CD4-positive, alpha-beta T cell (primary cell): ENCODE results near the gene SFTPB. TPM values are rescaled to one million over a fixed set of nuclear protein-coding genes. Genes with fewer than 3 reads are reported as not detected.
"Not testable (repeated sequence)": the region's sequence is repeated elsewhere in the genome, so short reads cannot be mapped to it uniquely, and the experiment has no call there.

Experiments used
- ATAC-seq: fragments of 200-7000 bp; cut with Tn5 transposase; one replicate; pipeline ENCODE4 v1.10.0; 2022; ENCODE audit warnings: mild to moderate bottlenecking; ENCODE audit not compliant: poor library complexity
- CTCF ChIA-PET: fragments of 350-600 bp; sonication (Branson Sonifier 250); formaldehyde crosslinking; loops from one replicate; lab custom pipeline; 2021; ENCODE audit warnings: antibody characterized with exemption, inconsistent platforms; lab: Charles Lee
- POLR2A ChIA-PET: fragments of 350-600 bp; sonication (Branson Sonifier 250); formaldehyde crosslinking; loops from one replicate; lab custom pipeline; 2021; ENCODE audit warnings: antibody characterized with exemption, inconsistent platforms; lab: Charles Lee
- DNase-seq, 14 experiments: peaks; one replicate each; pipeline ENCODE4 v3.0.0-alpha.2; 2013 to 2020; ENCODE audit warnings: mixed read lengths in 2 of 14
- H3K27ac ChIP-seq, 2 donors: one replicate each; pipeline versions ENCODE4 v1.5.1 to v1.7.0; 2013; ENCODE audit warnings: low read length in 2 of 2, low read depth in 1 of 2, mild to moderate bottlenecking in 1 of 2
- H3K27me3 ChIP-seq, 2 experiments: 1 replicate in 1 of 2; 2 replicates in 1 of 2; pipeline versions ENCODE4 v1.6.1 to v1.7.0; 2013; ENCODE audit warnings: low read length in 2 of 2, control low read depth in 1 of 2, mild to moderate bottlenecking in 1 of 2, moderate library complexity in 1 of 2; ENCODE audit not compliant: insufficient read depth in 2 of 2, control insufficient read depth in 1 of 2
- H3K36me3 ChIP-seq: one replicate; pipeline ENCODE4 v1.6.1; 2013; ENCODE audit warnings: low read length, control low read depth; ENCODE audit not compliant: insufficient read depth
- H3K4me1 ChIP-seq: one replicate; pipeline ENCODE4 v1.6.1; 2013; ENCODE audit warnings: low read length, control low read depth; ENCODE audit not compliant: insufficient read depth
- H3K4me3 ChIP-seq: one replicate; pipeline ENCODE4 v1.5.1; 2013; ENCODE audit warnings: mild to moderate bottlenecking, low read length, moderate library complexity
- H3K9me3 ChIP-seq, 2 experiments: 1 replicate in 1 of 2; 2 replicates in 1 of 2; pipeline versions ENCODE4 v1.6.1 to v1.7.0; 2013; ENCODE audit warnings: low read length in 2 of 2, mild to moderate bottlenecking in 2 of 2, control low read depth in 1 of 2, moderate library complexity in 1 of 2; ENCODE audit not compliant: control insufficient read depth in 1 of 2, insufficient read depth in 1 of 2
- H3K27ac Mint-ChIP-seq: one replicate; pipeline ENCODE4 v1.8.0; 2020; ENCODE audit warnings: mixed read lengths
- H3K27me3 Mint-ChIP-seq: one replicate; pipeline ENCODE4 v1.8.0; 2021; ENCODE audit warnings: mixed read lengths
- H3K36me3 Mint-ChIP-seq: one replicate; pipeline ENCODE4 v1.8.0; 2021; ENCODE audit warnings: low read depth, mixed read lengths
- H3K4me1 Mint-ChIP-seq: one replicate; pipeline ENCODE4 v1.8.0; 2021; ENCODE audit warnings: low read depth, mixed read lengths
- H3K4me3 Mint-ChIP-seq: one replicate; pipeline ENCODE4 v1.8.0; 2020; ENCODE audit warnings: mild to moderate bottlenecking, mixed read lengths
- H3K9me3 Mint-ChIP-seq: one replicate; pipeline ENCODE4 v1.8.0; 2020; ENCODE audit warnings: mixed read lengths
- intact Hi-C, 2 experiments: fragments of 100-400 bp; cut with DNase I in 1 of 2; cut with micrococcal nuclease in 1 of 2; formaldehyde crosslinking; loops; one replicate each; pipeline versions ENCODE4 v1.15.1 to v1.9.0; 2023 to 2025; cut with DNase I, micrococcal nuclease
- total RNA-seq, 174 experiments: library from RNA in 2 of 174; stranded (reverse) in 2 of 174; gene quantifications; one replicate each; pipeline ENCODE4 v1.2.3 and lab custom pipeline; 2021 to 2026
- TF ChIP-seq, protein P1 (sequence below): fragments of 200-600 bp; IDR thresholded peaks from one replicate; pipeline ENCODE4 v1.8.0; 2022; ENCODE audit warnings: antibody characterized with exemption, mild to moderate bottlenecking

SFTPB gene
- total RNA-seq, 2 experiments from 2014 or later, result not detected

DNA sequence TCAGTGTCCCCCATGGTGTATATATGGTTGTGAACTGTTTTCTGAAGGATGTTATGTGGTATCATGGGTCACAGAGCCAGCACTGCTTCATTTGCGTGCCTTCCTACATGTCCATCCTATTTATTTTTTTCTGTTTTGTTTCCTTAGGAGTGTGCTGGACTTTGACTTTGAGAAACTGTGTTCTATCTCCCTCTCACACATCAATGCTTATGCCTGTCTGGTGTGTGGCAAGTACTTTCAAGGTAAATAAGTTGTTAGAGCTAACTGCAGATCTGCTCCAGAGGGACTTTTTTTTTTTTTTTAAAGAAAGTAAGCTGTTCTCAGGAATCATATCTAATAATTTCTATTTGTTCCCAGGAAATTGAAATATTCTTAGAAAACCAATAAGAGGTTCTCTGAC, 46.7 kb downstream of the SFTPB start:
- H3K4me1 ChIP-seq, result peaks cover 21% of the 10 kb centered on the region
- H3K4me3 ChIP-seq, result no peak overlapping the region
- H3K9me3 ChIP-seq, result no peaks in the 10 kb centered on the region
- TF ChIP-seq, protein P1, sequence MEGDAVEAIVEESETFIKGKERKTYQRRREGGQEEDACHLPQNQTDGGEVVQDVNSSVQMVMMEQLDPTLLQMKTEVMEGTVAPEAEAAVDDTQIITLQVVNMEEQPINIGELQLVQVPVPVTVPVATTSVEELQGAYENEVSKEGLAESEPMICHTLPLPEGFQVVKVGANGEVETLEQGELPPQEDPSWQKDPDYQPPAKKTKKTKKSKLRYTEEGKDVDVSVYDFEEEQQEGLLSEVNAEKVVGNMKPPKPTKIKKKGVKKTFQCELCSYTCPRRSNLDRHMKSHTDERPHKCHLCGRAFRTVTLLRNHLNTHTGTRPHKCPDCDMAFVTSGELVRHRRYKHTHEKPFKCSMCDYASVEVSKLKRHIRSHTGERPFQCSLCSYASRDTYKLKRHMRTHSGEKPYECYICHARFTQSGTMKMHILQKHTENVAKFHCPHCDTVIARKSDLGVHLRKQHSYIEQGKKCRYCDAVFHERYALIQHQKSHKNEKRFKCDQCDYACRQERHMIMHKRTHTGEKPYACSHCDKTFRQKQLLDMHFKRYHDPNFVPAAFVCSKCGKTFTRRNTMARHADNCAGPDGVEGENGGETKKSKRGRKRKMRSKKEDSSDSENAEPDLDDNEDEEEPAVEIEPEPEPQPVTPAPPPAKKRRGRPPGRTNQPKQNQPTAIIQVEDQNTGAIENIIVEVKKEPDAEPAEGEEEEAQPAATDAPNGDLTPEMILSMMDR, result no peak
- no peaks in the 10 kb centered on the region for H3K9me3 Mint-ChIP-seq
- intact Hi-C loops, result no loop called here
- no peaks in the 10 kb centered on the region for H3K27me3 Mint-ChIP-seq
- no peak for DNase-seq
- H3K36me3 Mint-ChIP-seq, result peaks cover 79% of the 10 kb centered on the region
- H3K4me3 Mint-ChIP-seq, result no peak overlapping the region
- H3K27ac ChIP-seq, result no peak overlapping the region
- no peak overlapping the region for H3K27ac Mint-ChIP-seq
- CTCF ChIA-PET, result interaction anchor here (1.2 to 2.5 kb wide), 3 partner anchors 16 to 82 kb away, joined by 3 to 8 read pairs (median 3); partner anchors contain the start of gene MAT2A
- peaks cover 72% of the 10 kb centered on the region for H3K36me3 ChIP-seq
- no peak for ATAC-seq
- peaks cover 24% of the 10 kb centered on the region for H3K4me1 Mint-ChIP-seq
- no peaks in the 10 kb centered on the region for H3K27me3 ChIP-seq
- POLR2A ChIA-PET, result no interaction called here

DNA sequence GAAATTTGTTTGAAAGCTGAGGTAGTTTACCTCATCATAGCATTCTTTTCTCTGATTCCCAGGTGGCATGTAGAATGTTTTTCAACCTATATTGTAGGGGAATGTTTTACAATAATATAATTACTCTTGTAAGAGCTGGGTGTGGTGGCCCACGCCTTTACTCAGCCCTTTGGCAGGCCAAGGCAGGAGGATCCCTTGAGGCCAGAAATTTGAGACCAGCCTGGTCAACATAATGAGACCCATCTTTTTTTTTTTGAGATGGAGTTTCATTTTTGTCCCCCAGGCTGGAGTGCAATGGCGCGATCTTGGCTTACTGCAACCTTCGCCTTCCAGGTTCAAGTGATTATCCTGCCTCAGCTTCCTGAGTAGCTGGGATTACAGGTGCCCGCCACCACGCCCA, 48.4 kb downstream of the SFTPB start:
- ATAC-seq, result no peak
- no peak overlapping the region for H3K4me3 ChIP-seq
- no peaks in the 10 kb centered on the region for H3K27me3 Mint-ChIP-seq
- H3K4me1 ChIP-seq, result peaks cover 28% of the 10 kb centered on the region
- no peaks in the 10 kb centered on the region for H3K9me3 Mint-ChIP-seq
- H3K9me3 ChIP-seq, result no peaks in the 10 kb centered on the region
- ChIA-PET POLR2A (interaction anchor here (1.0 to 1.1 kb wide), 2 partner anchors 18 to 81 kb away, joined by 3 to 4 read pairs; no protein-coding TSS in a partner anchor), CTCF (interaction anchor here (2.5 kb wide), 1 partner anchor 18 kb away, joined by 8 read pairs; no protein-coding TSS in a partner anchor)
- peaks cover 30% of the 10 kb centered on the region for H3K4me1 Mint-ChIP-seq
- DNase-seq, result no peak
- H3K36me3 Mint-ChIP-seq, result peaks cover 66% of the 10 kb centered on the region
- no peak overlapping the region for H3K27ac ChIP-seq
- peak overlapping the region; percentile 36 for H3K4me3 Mint-ChIP-seq
- H3K27me3 ChIP-seq, result no peaks in the 10 kb centered on the region
- intact Hi-C loops, result loop anchor here in 1 of 2 experiments (5.0 kb wide), 1 partner anchor 267 kb away; the partner anchor contains the start of genes ELMOD3 and RETSAT
- H3K27ac Mint-ChIP-seq, result peak overlapping the region; percentile 9
- TF ChIP-seq, protein P1, result no peak
- H3K36me3 ChIP-seq, result peaks cover 57% of the 10 kb centered on the region

DNA sequence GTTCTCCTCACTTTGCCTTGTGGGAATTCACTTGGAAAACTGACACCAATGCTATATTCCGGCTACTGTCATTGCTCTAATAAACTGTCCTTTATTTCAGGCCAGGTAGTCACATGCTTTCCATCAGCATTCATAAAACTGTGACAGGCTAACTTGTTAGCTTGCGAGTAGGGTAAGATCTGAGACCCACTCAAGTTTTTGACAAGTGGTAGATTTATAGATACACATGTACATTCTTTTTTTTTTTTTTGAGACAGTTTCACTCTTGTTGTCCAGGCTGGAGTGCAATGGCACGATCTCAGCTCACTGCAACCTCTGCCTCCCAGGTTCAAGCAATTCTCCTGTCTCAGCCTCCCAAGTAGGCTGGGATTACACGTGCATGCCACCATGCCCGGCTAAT, 50.3 kb downstream of the SFTPB start:
- Mint-ChIP-seq H3K27ac (peak overlapping the region; percentile 94), H3K4me3 (peak overlapping the region; percentile 98), H3K4me1 (peaks cover 30% of the 10 kb centered on the region), H3K36me3 (peaks cover 48% of the 10 kb centered on the region)
- ChIA-PET POLR2A (interaction anchor here (1.3 kb wide), 1 partner anchor 15 kb away, joined by 5 read pairs; the partner anchor contains the start of gene TMEM150A), CTCF (interaction anchor here (1.2 to 1.5 kb wide), 2 partner anchors 20 to 57 kb away, joined by 3 to 6 read pairs; partner anchors contain the start of gene GGCX)
- H3K27me3 Mint-ChIP-seq, H3K4me3 ChIP-seq, H3K27me3 ChIP-seq, H3K9me3 Mint-ChIP-seq, H3K27ac ChIP-seq, DNase-seq, ATAC-seq, H3K9me3 ChIP-seq: not testable (repeated sequence)
- intact Hi-C loops, result loop anchor here (2.0 to 5.0 kb wide), 4 partner anchors 15 to 265 kb away; partner anchors contain the start of genes ELMOD3 (in 1 of the 2), RETSAT (in 1 of the 2), RNF181 (in 1 of the 2) and TMEM150A (in 1 of the 2)
- peaks cover 28% of the 10 kb centered on the region for H3K4me1 ChIP-seq
- H3K36me3 ChIP-seq, result peaks cover 39% of the 10 kb centered on the region
